GM18951 (cell line): ENCODE data around the gene F8.
A peak's percentile ranks its signal among the peaks of the same experiment; 100 is the strongest.
"Not testable (repeated sequence)": the region's sequence is repeated elsewhere in the genome, so short reads cannot be mapped to it uniquely, and the experiment has no call there.

Experiments used
- POLR2A ChIP-seq: IDR thresholded peaks from 4 replicates; pipeline ENCODE4 v1.6.1; 2011; ENCODE audit warnings: mild to moderate bottlenecking; ENCODE audit not compliant: insufficient read length, insufficient read depth; ENCODE audit errors: extremely low read depth
- in situ Hi-C: fragments of 300-500 bp; cut with MboI; formaldehyde crosslinking; loops from one replicate; pipeline ENCODE4 v1.12.0; 2022; ENCODE audit warnings: low sequenced_read_pairs, mixed read lengths, inconsistent platforms; ENCODE audit not compliant: unreplicated experiment

F8 gene

GRCh38 chrX:154818916-154819770 is 203.4 kb downstream of the F8 start:
- in situ Hi-C loops: no loop called here
- TF ChIP-seq POLR2A: no peak

- in situ Hi-C loops: not testable (repeated sequence)
These were observed 205.4 kb downstream of the F8 start for GRCh38 chrX:154817048-154817618.

- in situ Hi-C loops: not testable (repeated sequence)
These were observed 206.1 kb downstream of the F8 start for GRCh38 chrX:154816326-154816898.

DNA sequence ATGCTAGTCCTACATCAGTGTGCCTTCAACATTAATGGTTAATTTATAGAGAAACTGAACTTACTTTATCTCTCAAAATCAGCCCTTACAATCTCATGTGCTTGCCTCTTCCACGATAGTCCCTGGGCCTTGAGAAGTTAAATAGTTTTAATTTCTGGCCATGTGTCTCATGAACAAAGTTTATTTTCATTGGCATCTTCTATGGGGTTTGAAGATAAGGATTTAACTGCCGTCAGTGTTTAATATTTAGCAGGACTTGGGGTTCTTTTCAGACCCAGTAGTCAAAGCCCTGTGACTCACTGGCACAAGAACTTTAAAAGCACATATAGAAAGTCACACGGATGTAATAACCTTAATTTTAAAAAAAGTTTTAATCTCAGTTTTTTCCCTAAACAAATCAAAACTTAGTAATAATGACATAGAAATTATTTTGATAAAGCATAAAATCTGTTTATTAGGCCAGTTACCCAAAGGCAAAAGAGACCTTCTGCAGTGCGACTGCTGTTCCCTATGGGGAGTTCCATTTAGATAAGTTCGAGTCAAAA is 207.2 kb downstream of the F8 start:
- in situ Hi-C loops: no loop called here
- TF ChIP-seq POLR2A: no peak

DNA sequence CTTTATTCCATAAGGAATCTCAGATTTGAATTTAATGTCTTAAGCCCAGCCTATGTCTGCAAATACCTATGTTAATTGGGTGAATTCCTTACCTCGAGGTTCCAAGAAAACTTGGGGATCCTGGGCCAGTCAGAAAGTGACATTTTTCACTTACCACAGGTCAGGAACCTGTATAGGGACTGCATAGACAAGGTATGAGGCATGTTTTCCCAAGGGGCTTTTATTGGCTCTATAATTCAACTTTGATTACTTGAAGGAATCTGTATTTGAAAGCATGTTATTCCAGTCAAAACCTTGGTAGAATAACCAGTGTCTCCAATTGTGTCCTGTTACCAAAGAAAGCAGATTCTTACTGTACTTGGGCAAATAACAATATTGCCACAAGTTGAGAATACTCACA is 208.7 kb downstream of the F8 start:
- in situ Hi-C loops: no loop called here
- TF ChIP-seq POLR2A: no peak

DNA sequence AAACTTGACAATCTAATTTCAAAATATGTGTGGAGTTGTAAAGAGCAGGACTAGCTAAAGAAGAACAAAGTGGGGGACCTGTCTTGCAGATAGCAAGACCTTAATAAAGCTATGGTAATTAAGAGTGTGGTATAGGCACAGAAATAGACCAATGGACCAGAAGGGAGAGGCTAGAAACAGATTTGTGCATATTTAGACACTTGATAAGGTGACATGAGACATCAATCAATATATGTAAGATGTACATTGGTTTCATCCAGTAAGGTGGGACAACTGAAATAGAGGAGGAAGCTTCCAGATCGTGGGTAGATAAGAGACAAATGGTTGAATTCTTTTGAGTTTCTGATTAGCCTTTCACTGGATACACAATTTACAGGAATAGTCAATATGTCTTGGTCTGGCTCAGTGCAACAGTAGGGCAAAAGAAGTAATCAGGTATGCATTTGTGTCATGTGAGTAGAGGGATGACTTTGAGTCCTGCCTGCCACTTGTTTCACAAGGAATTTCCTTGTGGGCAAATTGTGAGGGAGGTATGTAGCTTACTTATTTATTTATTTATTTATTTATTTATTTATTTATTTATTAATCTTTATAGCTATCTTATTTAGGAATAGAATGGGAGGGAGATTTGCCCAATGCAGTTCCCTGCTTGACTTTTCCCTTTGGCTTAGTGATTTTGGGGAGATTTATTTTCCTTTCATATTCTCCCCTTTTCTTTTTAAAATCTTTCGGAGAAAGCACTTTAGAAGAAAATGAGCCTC is 210.0 kb downstream of the F8 start:
- no peak for TF ChIP-seq POLR2A
- in situ Hi-C loops: no loop called here

DNA sequence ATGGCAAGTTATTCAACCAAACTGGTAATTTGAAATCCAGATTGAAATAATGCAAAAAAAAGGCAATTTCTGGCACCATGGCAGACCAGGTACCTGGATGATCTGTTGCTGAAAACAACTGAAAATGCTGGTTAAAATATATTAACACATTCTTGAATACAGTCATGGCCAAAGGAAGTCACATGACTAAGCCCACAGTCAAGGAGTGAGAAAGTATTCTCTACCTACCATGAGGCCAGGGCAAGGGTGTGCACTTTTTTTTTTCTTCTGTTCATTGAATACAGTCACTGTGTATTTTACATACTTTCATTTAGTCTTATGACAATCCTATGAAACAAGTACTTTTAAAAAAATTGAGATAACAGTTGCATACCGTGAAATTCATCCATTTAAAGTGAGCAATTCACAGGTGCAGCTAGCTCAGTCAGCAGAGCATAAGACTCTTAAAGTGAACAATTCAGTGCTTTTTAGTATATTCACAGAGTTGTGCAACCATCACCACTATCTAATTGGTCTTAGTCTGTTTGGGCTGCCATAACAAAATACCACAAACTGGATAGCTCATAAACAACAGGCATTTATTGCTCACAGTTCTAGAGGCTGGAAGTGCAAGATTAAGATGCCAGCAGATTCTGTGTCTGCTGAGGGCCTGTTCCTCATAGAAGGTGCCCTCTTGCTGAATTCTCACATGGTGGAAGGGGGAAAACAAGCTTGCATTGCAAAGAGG is 212.4 kb downstream of the F8 start:
- in situ Hi-C loops: no loop called here
- TF ChIP-seq POLR2A: no peak

DNA sequence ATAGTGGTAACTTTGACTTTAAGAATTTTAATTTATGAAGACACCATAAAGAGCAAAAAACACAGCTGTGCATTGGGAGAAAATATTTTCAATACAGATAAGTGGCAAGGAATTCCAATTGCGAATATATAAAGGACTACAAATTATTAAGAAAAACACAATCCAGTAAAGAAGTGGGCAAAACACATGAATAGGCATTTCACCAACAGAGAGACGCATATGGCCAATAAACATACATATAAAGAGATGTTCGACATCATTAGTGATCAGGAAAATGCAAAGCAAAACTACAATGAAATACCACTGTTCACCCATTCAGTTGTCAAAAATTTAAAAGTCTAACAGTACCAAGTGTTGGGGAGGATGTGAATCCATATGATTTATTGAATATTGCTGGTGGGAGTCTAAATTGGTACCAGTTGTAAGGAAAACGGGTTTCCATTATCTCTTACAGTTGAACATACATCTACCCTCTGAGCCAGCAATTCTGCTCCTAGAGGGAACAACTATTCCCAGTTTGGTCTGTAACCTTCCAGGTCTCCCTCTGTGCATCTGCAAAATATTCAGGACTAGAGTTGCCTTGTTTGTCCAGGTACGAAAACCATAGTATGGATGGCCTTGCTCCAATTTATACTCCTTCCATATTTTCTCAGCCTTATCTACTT is 215.6 kb downstream of the F8 start:
- in situ Hi-C loops: no loop called here
- no peak for TF ChIP-seq POLR2A

- in situ Hi-C loops: no loop called here
- no peak for TF ChIP-seq POLR2A
These were observed 216.8 kb downstream of the F8 start for GRCh38 chrX:154805696-154806091.

DNA sequence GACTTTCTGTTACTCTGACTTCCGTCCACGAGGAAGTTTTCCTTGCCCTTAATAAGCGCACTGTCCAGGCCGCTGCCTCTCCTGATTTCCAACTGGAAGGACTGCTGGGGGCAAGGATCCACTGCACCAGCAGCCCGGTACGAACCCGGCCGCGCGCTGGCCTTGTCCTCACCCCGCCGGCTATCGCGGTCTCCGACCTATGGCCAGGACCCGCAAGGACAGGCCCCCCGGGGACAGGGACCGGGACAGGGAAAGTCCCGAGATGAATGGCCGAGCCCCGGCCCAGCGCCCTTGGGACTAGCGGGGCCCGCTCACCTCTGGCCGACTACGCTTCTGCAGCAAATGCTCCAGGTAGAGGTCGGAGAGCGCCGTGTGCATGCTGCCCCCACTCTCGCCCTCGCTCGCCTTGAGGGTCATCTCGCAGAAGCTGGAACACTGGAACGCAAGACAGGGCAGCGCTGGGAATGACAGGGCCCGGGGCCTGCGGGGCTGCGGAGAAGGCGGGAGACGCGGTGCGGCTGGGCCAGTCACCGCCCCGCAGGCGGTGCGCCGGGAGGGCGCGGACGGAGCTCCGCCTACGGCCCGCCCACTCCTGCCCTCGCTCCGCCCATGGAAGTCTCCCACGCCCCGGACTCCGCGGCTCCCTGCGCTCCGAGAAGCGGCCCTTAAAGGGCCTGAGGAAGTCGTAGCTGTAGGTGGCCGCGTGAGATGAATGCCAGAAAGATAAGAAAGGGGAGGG is 217.4 kb downstream of the F8 start, which contains the start of gene MPP1:
Gene MPP1 (minus strand): TSS at position 529 of the 739 bp plus-strand sequence. CDS start 112 bp downstream, at position 417.
- peak; percentile 61 for TF ChIP-seq POLR2A
- in situ Hi-C loops: no loop called here

DNA sequence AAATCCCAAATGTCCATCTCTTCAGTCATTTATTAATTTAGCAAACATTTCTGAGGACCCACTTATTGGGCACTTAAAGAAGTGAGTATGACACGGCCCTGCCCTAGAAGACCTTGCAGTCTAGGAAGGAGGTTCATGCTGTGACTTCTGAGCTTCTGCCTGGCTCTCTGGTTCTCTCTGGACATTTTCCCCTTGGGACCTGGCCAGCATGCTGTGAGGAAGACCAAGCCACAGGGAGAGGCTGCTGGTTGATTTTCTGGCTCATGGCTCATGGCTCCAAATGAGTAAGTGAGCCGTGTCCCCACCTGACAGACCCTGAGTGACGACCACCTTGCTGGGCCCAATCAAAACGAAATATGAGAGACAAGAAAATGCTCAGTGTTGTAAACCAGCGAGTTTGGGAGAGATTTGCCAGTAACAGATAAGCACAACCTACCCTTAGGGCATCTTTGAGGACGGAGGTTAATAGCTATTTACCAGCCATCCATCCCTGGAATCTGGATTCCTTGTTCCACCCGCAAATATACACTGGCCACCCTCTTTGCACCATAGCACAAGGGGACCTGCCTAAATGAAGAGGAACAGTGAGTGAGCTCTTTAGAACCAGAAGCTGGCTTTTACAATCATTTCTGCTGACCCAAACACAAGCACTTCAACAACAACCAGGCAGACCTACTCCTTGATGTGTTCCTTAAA is 218.1 kb downstream of the F8 start:
- in situ Hi-C loops: no loop called here
- no peak for TF ChIP-seq POLR2A
